Gastrocnemius medialis (tissue), 4 donors: ENCODE results near the gene CAPN5.

Source experiments
- CTCF ChIP-seq, 5 experiments: fragments of 450-650 bp in 3 of 5; fragments of 200-600 bp in 2 of 5; sonication (generic) in 2 of 5; IDR thresholded peaks in 4 of 5; conservative IDR thresholded peaks in 1 of 5; 1 replicate in 4 of 5; 2 replicates in 1 of 5; pipeline ENCODE4 v1.5.1; 2016 to 2019; ENCODE audit warnings: antibody characterized with exemption in 5 of 5, mild to moderate bottlenecking in 3 of 5, moderate library complexity in 3 of 5
- POLR2A ChIP-seq, 2 donors: fragments of 450-650 bp; IDR thresholded peaks; one replicate each; pipeline ENCODE4 v1.6.1; 2017; ENCODE audit warnings: antibody characterized with exemption in 2 of 2, mild to moderate bottlenecking in 2 of 2, moderate library complexity in 2 of 2

DNA sequence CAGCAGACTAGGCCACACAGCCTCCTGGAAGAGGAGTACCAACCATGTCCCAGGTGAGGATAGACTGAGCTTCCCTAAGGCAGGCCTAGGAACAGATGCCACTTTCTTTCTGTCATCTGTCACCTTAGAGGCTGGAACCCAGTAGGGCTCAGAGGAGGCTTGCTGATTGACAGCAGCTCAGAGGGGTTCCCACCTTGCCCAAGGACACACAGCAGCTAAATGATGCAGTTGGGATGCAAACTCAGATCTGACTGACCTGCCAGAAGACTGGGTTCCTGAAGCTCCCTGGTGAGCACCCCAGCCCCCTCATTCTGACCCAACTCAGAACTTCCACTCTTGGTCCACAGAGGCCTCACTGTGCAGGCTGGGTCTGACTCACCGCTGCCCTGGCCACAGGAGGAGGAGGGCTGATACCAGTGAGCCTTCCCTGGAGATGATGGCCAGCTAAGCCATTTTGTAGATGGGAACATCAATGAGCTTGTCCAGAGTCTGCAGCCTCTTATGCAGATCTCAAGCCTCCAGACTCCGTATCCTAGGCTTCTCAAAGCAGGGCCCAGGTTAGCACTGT, 14.0 kb downstream of the CAPN5 start:
- no peak for TF ChIP-seq CTCF (IDR thresholded peaks at IDR 0.05 in 4 of 5, conservative IDR thresholded peaks at IDR 0.05 in 1 of 5)
- TF ChIP-seq POLR2A (IDR thresholded peaks at IDR 0.05) = no peak
